GM12864 (cell line): ENCODE data around the gene SRMS.

Source experiments
- DNase-seq: peaks from one replicate; pipeline ENCODE4 v3.0.0-alpha.2; 2011; ENCODE audit warnings: low read depth
- H3K4me3 ChIP-seq: 2 replicates; pipeline ENCODE4 v1.5.1; 2011; ENCODE audit warnings: mild to moderate bottlenecking, low read depth, low read length, control low read depth
- TF ChIP-seq, protein P1 (sequence below): IDR thresholded peaks from 2 replicates; pipeline ENCODE4 v1.5.1; 2011; ENCODE audit warnings: low read depth, mild to moderate bottlenecking, moderate library complexity, low read length, control low read depth, inconsistent platforms; ENCODE audit errors: missing control alignments

Gene SRMS

DNA sequence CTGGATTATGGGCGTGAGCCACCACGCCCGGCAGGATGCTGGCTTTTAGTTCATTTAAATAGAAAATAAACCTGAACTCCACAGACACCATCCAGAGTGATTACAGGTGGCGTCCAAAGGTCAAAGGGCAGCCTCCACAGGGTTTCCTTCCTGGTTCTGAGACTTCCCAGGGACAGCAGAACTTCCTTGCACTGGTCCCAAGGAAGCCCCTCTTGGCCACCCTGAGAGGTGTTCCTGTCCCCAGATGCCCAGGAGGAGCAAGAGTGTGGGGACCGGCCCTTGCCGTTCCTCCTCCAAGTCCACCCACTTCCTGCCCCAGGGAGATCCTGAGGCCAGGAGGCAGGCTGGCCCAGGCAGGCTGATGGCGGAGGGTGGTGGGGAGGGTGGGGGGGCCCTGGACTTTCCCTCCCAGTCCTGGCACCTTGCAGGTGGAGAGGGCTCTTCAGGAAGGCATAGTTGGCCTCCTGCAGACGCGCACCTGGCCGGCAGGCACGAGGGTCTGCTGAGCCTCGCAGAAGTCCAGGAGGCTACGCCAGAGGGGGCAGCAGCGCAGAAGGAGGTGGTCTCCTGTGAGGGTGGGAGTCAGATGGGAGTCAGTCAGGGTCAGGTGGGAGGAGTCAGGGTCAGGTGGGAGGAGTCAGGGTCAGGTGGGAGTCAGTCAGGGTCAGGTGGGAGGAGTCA, 11.4 kb upstream of the SRMS start:
- TF ChIP-seq, protein P1, sequence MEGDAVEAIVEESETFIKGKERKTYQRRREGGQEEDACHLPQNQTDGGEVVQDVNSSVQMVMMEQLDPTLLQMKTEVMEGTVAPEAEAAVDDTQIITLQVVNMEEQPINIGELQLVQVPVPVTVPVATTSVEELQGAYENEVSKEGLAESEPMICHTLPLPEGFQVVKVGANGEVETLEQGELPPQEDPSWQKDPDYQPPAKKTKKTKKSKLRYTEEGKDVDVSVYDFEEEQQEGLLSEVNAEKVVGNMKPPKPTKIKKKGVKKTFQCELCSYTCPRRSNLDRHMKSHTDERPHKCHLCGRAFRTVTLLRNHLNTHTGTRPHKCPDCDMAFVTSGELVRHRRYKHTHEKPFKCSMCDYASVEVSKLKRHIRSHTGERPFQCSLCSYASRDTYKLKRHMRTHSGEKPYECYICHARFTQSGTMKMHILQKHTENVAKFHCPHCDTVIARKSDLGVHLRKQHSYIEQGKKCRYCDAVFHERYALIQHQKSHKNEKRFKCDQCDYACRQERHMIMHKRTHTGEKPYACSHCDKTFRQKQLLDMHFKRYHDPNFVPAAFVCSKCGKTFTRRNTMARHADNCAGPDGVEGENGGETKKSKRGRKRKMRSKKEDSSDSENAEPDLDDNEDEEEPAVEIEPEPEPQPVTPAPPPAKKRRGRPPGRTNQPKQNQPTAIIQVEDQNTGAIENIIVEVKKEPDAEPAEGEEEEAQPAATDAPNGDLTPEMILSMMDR: no peak
- DNase-seq: no peak
- no peak overlapping the region for H3K4me3 ChIP-seq

DNA sequence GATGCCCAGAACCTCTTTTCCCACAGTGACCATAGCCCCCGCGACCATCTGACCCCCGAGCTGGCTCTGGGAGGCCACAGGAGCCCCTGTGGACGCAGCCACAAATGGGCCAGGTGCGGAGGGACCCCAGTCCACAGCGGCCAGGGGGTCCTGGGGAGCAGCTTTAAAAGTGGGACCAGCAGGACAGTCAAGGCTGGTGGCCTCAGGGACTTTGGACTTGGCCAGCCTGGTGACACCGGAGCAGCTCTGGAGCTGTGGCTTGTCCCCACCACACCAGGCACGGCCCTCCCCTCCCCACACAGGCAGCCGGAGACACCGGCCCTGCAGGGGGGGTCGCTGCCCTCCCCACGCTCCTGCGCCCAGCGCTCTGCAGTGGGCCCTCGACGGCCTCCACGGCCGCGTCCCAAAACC, 9.9 kb upstream of the SRMS start:
- TF ChIP-seq, protein P1: no peak
- H3K4me3 ChIP-seq: no peak overlapping the region
- DNase-seq: no peak

DNA sequence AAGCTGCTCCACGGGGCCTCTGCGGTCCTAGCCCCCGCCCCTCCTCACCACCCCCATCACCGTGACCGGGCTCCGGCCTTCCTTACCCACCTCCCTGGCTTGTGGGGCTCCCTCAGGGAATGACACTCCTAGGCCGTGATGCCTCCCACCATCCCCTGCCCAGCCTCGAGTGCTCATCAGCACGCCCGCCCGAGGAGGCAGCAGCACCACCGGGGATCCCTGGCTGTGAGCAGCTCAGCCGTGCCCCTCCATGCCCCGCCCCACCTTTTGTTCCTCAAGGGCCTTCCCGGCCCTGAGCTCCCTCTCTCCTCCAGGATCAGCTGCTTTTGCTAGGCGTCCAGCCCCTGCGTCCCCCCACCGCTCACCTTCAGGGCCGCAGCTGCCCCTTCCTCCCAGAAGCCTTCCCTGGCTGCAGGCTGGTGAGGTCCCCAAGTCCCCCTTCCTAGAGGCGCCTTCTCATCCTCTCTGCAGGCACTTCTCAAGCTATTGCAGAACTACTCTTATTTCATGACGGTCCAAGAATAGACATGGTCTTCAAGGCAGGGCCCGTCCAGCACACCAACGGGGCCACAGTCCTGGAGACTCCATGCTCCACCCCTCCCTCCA, 9.4 kb upstream of the SRMS start:
- TF ChIP-seq, protein P1: no peak
- DNase-seq: no peak
- no peak overlapping the region for H3K4me3 ChIP-seq

DNA sequence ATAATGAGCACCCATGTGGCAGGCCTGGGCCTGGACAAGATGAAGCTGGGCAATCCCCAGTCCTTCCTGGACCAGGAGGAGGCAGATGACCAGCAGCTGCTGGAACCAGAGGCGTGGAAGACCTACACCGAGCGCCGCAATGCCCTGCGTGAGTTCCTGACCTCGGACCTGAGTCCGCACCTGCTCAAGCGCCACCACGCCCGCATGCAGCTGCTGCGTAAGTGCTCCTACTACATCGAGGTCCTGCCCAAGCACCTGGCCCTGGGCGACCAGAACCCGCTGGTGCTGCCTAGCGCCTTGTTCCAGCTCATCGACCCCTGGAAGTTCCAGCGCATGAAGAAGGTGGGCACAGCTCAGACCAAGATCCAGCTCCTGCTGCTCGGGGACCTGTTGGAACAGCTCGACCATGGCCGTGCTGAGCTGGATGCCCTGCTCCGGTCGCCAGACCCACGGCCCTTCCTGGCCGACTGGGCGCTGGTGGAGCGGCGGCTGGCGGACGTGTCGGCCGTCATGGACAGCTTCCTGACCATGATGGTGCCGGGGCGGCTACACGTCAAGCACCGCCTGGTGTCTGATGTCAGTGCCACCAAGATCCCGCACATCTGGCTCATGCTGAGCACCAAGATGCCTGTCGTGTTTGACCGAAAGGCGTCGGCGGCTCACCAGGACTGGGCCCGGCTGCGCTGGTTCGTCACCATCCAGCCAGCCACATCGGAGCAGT, 8.3 kb upstream of the SRMS start:
- no peak for DNase-seq
- no peak overlapping the region for H3K4me3 ChIP-seq
- TF ChIP-seq, protein P1: no peak

DNA sequence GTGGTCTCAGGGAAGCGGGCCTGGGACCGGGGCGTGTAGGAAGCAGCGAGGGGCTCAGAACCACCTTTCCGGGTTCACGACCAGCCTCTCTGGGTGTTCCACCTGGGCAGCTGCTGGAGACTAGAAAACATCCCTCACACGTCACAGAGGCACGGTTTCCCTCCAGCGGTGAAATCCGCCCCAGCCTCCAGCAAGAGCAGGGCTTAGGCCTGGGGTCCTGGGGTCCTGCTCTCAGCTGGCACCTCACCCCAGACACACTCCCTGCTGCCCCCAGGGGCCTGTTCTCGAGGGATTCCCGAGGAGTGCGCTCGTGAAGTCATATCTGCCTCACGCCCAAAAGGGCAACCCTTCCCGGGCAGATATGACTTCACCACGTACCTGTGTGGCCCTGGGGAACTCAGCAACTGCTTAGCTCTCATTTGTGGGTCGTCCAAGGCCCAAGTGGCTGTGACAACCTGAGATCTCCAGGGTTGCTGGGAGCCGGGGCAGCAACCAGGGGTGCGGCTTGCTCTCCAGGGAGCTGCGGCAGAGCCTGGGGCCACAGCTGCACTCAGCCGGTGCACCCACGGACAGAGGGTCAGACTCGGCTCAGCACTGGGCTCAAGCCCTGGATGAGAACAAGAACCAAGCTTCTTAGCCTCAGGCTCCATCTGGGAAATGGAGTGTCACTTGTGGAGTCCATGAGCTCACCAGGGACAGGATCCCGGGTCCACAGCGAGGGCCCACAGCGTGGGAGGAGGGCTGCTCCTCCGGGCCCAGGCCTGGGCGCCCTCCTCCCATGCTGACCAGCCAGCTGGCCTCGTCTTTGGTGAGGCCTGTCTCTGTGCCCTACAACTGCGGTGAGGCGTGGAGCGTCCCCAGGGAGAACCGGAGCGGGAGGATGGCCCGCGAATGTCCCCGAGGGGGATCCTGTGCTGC, 7.1 kb upstream of the SRMS start:
- TF ChIP-seq, protein P1: no peak
- no peak for DNase-seq
- peak overlapping the region; percentile 30 for H3K4me3 ChIP-seq

DNA sequence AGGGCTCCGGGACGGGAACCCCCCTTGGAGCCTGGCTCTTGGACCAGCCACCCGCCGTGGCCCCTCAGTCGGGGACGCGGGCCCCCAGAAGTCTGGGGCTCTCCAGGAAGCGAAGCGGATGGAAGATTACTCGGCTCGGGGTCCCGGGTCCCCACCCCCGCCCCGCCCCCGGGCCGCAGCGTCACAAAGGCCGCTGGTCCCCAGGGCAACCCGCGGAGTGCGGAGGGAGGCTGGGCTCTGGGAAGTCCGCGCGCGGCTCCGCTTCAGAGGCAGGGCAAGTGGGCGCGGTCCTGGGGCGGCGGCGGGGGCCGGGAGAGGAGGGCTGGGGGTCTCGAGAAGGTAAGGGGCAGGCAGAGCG, 6.4 kb upstream of the SRMS start, which contains the start of gene FNDC11:
Gene FNDC11, plus strand, starts transcription at position 227 of the 358 bp plus-strand sequence. CDS start 1,505 bp downstream, outside the sequence.
- TF ChIP-seq, protein P1: no peak
- no peak for DNase-seq

More for the DNA sequence above, 6.4 kb upstream of the SRMS start, which contains the start of gene FNDC11:
- H3K4me3 ChIP-seq: peak within 1 kb of the TSS; percentile 47
